Keratinocyte (primary cell): ENCODE measurements around the gene WASF3. TPM values are rescaled to one million over a fixed set of nuclear protein-coding genes. Genes with fewer than 3 reads are reported as not detected.

ENCODE experiments used
- DNase-seq: peaks from one replicate; pipeline ENCODE4 v3.0.0-alpha.2; 2011; ENCODE audit warnings: low read depth, missing footprints, low spot score
- FAIRE-seq: peaks from 2 replicates; lab custom pipeline; 2011; peaks lifted over from hg19 to GRCh38; lab: Jason Lieb, UNC
- H2AFZ ChIP-seq: 2 replicates; pipeline ENCODE4 v1.6.0; 2012; ENCODE audit warnings: low read length, control low read depth, inconsistent platforms; ENCODE audit not compliant: control insufficient read depth
- H3K27ac ChIP-seq: 2 replicates; pipeline ENCODE4 v1.5.1; 2011; ENCODE audit warnings: low read length; ENCODE audit not compliant: control insufficient read depth, insufficient read depth
- H3K27me3 ChIP-seq: 3 replicates; pipeline ENCODE4 v1.6.0; 2011; ENCODE audit warnings: low read length; ENCODE audit not compliant: control insufficient read depth, insufficient read depth; ENCODE audit errors: extremely low read depth
- H3K36me3 ChIP-seq, 2 experiments: 2 replicates in 1 of 2; 3 replicates in 1 of 2; pipeline ENCODE4 v1.5.1; 2011; ENCODE audit warnings: low read length in 2 of 2, mild to moderate bottlenecking in 1 of 2; ENCODE audit not compliant: control insufficient read depth in 2 of 2, insufficient read depth in 2 of 2; ENCODE audit errors: extremely low read depth in 1 of 2
- H3K4me1 ChIP-seq: 3 replicates; pipeline ENCODE4 v1.5.1; 2011; ENCODE audit warnings: low read length; ENCODE audit not compliant: control insufficient read depth, insufficient read depth; ENCODE audit errors: extremely low read depth
- H3K4me2 ChIP-seq: 3 replicates; pipeline ENCODE4 v1.6.0; 2011; ENCODE audit warnings: low read depth, low read length; ENCODE audit not compliant: control insufficient read depth, insufficient read depth; ENCODE audit errors: extremely low read depth
- H3K4me3 ChIP-seq, 3 experiments: fragments of 200-600 bp in 1 of 3; sonication (generic) in 1 of 3; 2 replicates in 2 of 3; 3 replicates in 1 of 3; pipeline ENCODE4 v1.5.1; 2011 to 2016; ENCODE audit warnings: low read length in 3 of 3, mild to moderate bottlenecking in 3 of 3, control low read depth in 2 of 3, inconsistent platforms in 1 of 3, low read depth in 1 of 3, mixed read lengths in 1 of 3, mixed run types in 1 of 3, moderate library complexity in 1 of 3; ENCODE audit not compliant: control insufficient read depth in 2 of 3, insufficient read depth in 2 of 3; ENCODE audit errors: extremely low read depth in 1 of 3
- H3K79me2 ChIP-seq: 2 replicates; pipeline ENCODE4 v1.6.0; 2012; ENCODE audit warnings: low read length; ENCODE audit not compliant: control insufficient read depth, insufficient read depth
- H3K9ac ChIP-seq: 3 replicates; pipeline ENCODE4 v1.6.0; 2011; ENCODE audit warnings: low read length; ENCODE audit not compliant: control insufficient read depth, insufficient read depth; ENCODE audit errors: extremely low read depth
- H3K9me1 ChIP-seq: 3 replicates; pipeline ENCODE4 v1.6.0; 2011; ENCODE audit warnings: low read length; ENCODE audit not compliant: control insufficient read depth, insufficient read depth; ENCODE audit errors: extremely low read depth
- H3K9me3 ChIP-seq: 2 replicates; pipeline ENCODE4 v1.5.1; 2012; ENCODE audit warnings: low read depth, low read length; ENCODE audit not compliant: control insufficient read depth
- H4K20me1 ChIP-seq: 3 replicates; pipeline ENCODE4 v1.6.0; 2011; ENCODE audit warnings: low read length; ENCODE audit not compliant: control insufficient read depth, insufficient read depth; ENCODE audit errors: extremely low read depth
- CTCF ChIP-seq, 3 experiments: IDR thresholded peaks in 1 of 3; conservative IDR thresholded peaks in 1 of 3; optimal IDR thresholded peaks in 1 of 3; 2 replicates in 2 of 3; 3 replicates in 1 of 3; pipeline versions ENCODE3 to v1.5.1; 2011; ENCODE audit warnings: low read length in 3 of 3, mild to moderate bottlenecking in 3 of 3, moderate library complexity in 2 of 3, control low read depth in 1 of 3, inconsistent platforms in 1 of 3; ENCODE audit not compliant: insufficient read depth in 2 of 3; ENCODE audit errors: extremely low read depth in 1 of 3
- EZH2 ChIP-seq: IDR thresholded peaks from one replicate; pipeline ENCODE4 v1.6.1; 2012; ENCODE audit warnings: inconsistent platforms, mild to moderate bottlenecking, low read length, moderate library complexity
- dilution Hi-C: fragments of 300-500 bp; cut with MboI; formaldehyde crosslinking; loops from one replicate; pipeline ENCODE4 v1.7.0; 2020; ENCODE audit warnings: low sequenced_read_pairs; ENCODE audit not compliant: extremely low pct_ligation_motif_present
- polyA plus RNA-seq, 5 experiments: library from polyadenylated mRNA; depleted of rRNA in 3 of 5; stranded (reverse) in 3 of 5; stranded (forward) in 1 of 5; unstranded in 1 of 5; fragments of >200 nt; gene quantifications; 1 replicate in 1 of 5; 2 replicates in 3 of 5; 3 replicates in 1 of 5; pipeline versions ENCODE4 v1.2.1 to v1.2.3, GENCODE V29; 2011 to 2012; ENCODE audit warnings: missing spikeins in 2 of 5, low read depth in 1 of 5, low replicate concordance in 1 of 5

The WASF3 gene
- polyA plus RNA-seq, 1 donor (not counting 4 experiments of a cell fraction or from before 2014, with no cell fraction given): 6.3 TPM

DNA sequence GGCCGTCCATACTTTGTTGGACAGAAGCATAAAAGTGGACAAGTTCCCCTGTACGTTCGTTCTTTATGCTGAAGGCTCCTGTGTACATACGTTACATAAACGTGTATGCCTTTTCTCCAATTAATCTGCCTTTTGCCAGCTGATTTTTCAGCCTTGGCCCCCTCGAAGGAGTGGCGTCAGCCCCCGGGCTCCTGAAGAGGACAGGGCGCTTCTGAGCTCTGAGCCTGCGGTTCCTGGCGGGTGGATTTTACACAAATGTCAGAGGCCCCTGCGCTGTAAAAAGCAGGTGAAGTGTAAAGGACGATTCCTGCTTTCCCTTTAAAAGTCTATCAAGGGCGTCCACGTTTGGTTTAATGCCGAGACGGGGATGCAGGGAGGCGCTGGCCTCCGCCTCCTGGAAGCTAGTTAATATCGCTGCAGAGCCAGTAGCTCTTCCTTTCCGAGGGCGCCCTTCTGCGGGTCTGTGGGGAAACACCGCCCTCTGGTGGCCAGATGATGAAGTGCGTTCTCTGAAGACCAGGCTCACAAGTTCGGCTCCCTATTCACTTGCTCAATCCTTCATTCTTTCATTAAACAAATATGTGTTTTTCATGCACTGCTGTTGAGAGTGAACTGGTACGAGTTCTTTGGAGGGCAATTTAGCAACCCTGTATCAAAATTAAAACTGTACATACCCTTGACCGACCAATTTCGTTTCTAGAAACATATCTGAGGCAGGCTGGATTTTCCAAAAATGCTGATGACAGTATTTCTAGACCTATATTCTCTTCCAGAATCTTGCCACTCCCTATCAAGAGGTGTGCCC, 141.1 kb downstream of the WASF3 start:
- H2AFZ ChIP-seq: no peak overlapping the region

DNA sequence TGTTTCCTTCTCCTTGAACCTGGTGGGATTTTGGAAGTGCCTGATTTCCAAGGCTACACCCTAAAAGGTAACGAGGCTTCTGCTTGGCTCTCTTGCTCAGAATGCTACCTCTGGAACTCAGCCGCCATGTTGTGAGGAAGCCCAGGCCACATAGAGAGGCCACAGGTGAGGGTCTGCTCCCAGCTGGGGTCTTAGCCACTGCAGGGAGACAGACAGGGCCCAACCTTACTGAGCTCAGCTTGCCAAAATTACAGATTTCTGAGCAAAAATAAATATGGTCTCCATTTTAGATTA, 141.7 kb downstream of the WASF3 start:
- DNase-seq: no peak
- Histone ChIP-seq H3K4me2 (no peak overlapping the region), H3K4me1 (no peaks in the 10 kb centered on the region), H3K9me1 (no peaks in the 10 kb centered on the region), H3K9ac (no peak overlapping the region), H3K79me2 (no peaks in the 10 kb centered on the region), H3K27me3 (no peaks in the 10 kb centered on the region), H3K36me3 (no peaks in the 10 kb centered on the region), H3K27ac (no peak overlapping the region), H2AFZ (no peak overlapping the region), H3K4me3 (no peak overlapping the region), H4K20me1 (no peaks in the 10 kb centered on the region), H3K9me3 (no peaks in the 10 kb centered on the region)
- FAIRE-seq: no peak
- dilution Hi-C loops: no loop called here
- TF ChIP-seq EZH2 (no peak), CTCF (optimal IDR thresholded peaks at IDR 0.05 in 1 of 3, IDR thresholded peaks at IDR 0.05 in 1 of 3, conservative IDR thresholded peaks at IDR 0.05 in 1 of 3; ENCODE audit: extremely low read depth in 1 of 3, insufficient read depth in 2 of 3, low read length in 3 of 3) (no peak)

More for the DNA sequence above, 141.1 kb downstream of the WASF3 start:
- Histone ChIP-seq H3K27ac (no peak overlapping the region), H3K27me3 (no peaks in the 10 kb centered on the region), H3K79me2 (no peaks in the 10 kb centered on the region), H3K9me3 (no peaks in the 10 kb centered on the region), H3K36me3 (no peaks in the 10 kb centered on the region), H3K9ac (no peak overlapping the region), H3K9me1 (no peaks in the 10 kb centered on the region), H3K4me2 (peak overlapping the region; percentile 52), H3K4me3 (peak overlapping the region in 1 of 3 experiments; percentile 11), H4K20me1 (no peaks in the 10 kb centered on the region), H3K4me1 (no peaks in the 10 kb centered on the region)
- TF ChIP-seq CTCF (optimal IDR thresholded peaks at IDR 0.05 in 1 of 3, IDR thresholded peaks at IDR 0.05 in 1 of 3, conservative IDR thresholded peaks at IDR 0.05 in 1 of 3; ENCODE audit: extremely low read depth in 1 of 3, insufficient read depth in 2 of 3, low read length in 3 of 3) (peak; percentile 91 to 95 (median 93)), EZH2 (no peak)
- dilution Hi-C loops: no loop called here
- DNase-seq (peak; percentile 32), FAIRE-seq (peak; percentile 86)
